H1 (cell line): ENCODE measurements around the gene PIP5K1B.

ENCODE experiments used
- CTCF ChIP-seq, 3 experiments: IDR thresholded peaks; 1 replicate in 2 of 3; 2 replicates in 1 of 3; pipeline versions ENCODE4 v1.5.1 to v1.6.1; 2011; ENCODE audit warnings: low read length in 3 of 3, mild to moderate bottlenecking in 3 of 3, inconsistent platforms in 2 of 3, low read depth in 1 of 3, moderate library complexity in 1 of 3; ENCODE audit not compliant: insufficient read depth in 1 of 3; ENCODE audit errors: control extremely low read depth in 1 of 3
- RFX5 ChIP-seq: IDR thresholded peaks from 2 replicates; pipeline ENCODE4 v1.6.1; 2011; ENCODE audit warnings: low read depth, low read length, improper control_type of control experiment, borderline replicate concordance

GRCh38 chr9:69036309-69036708 lies 331.3 kb downstream of the PIP5K1B start:
- TF ChIP-seq RFX5 (no peak), CTCF (IDR thresholded peaks at IDR 0.05; ENCODE audit: control extremely low read depth in 1 of 3, insufficient read depth in 1 of 3, low read depth in 1 of 3, low read length in 3 of 3) (no peak)
